ENCODE measurements around the gene ZSWIM3. TPM values are rescaled to one million over a fixed set of nuclear protein-coding genes. Genes with fewer than 3 reads are reported as not detected.
"Not testable (repeated sequence)": the region's sequence is repeated elsewhere in the genome, so short reads cannot be mapped to it uniquely, and the experiment has no call there.

The ZSWIM3 gene
- total RNA-seq, 2 experiments from 2014 or later: 0.36 to 0.44 TPM

GRCh38 chr20:45898285-45898684 is 40.9 kb downstream of the ZSWIM3 start:
- H3K4me1 Mint-ChIP-seq (ENCODE audit: low read depth): peaks cover 5% of the 10 kb centered on the region
- no peaks in the 10 kb centered on the region for H3K27me3 Mint-ChIP-seq
- POLR2A ChIA-PET: interaction anchor here (1.4 kb wide), 1 partner anchor 37 kb away, joined by 5 read pairs; the partner anchor contains the start of gene PCIF1
- ATAC-seq (ENCODE audit: poor library complexity) (no peak), DNase-seq (no peak)
- no peak overlapping the region for H3K27ac Mint-ChIP-seq
- no peak for TF ChIP-seq CTCF (IDR thresholded peaks at IDR 0.05)
- Histone ChIP-seq H3K36me3 (ENCODE audit: insufficient read depth, low read length) (peaks cover 49% of the 10 kb centered on the region), H3K4me3 (ENCODE audit: low read length) (no peak overlapping the region), H3K9me3 (ENCODE audit: control insufficient read depth in 1 of 2, insufficient read depth in 1 of 2, low read length in 2 of 2) (no peaks in the 10 kb centered on the region), H3K27me3 (ENCODE audit: control insufficient read depth in 1 of 2, insufficient read depth in 2 of 2, low read length in 2 of 2) (no peaks in the 10 kb centered on the region), H3K27ac (ENCODE audit: low read depth in 1 of 2, low read length in 2 of 2) (no peak overlapping the region), H3K4me1 (ENCODE audit: insufficient read depth, low read length) (peaks cover 18% of the 10 kb centered on the region)
- intact Hi-C loops (cut with DNase I, micrococcal nuclease): no loop called here
- no peaks in the 10 kb centered on the region for H3K9me3 Mint-ChIP-seq
- peaks cover 38% of the 10 kb centered on the region for H3K36me3 Mint-ChIP-seq (ENCODE audit: low read depth)
- CTCF ChIA-PET: no interaction called here
- no peak overlapping the region for H3K4me3 Mint-ChIP-seq

- H3K4me1 Mint-ChIP-seq (ENCODE audit: low read depth): no peaks in the 10 kb centered on the region
- Histone ChIP-seq H3K4me3 (ENCODE audit: low read length) (no peak overlapping the region), H3K27ac (ENCODE audit: low read depth in 1 of 2, low read length in 2 of 2) (no peak overlapping the region), H3K9me3 (ENCODE audit: control insufficient read depth in 1 of 2, insufficient read depth in 1 of 2, low read length in 2 of 2) (no peaks in the 10 kb centered on the region), H3K27me3 (ENCODE audit: control insufficient read depth in 1 of 2, insufficient read depth in 2 of 2, low read length in 2 of 2) (no peaks in the 10 kb centered on the region), H3K36me3 (ENCODE audit: insufficient read depth, low read length) (peaks cover 42% of the 10 kb centered on the region), H3K4me1 (ENCODE audit: insufficient read depth, low read length) (peaks cover 8% of the 10 kb centered on the region)
- no peaks in the 10 kb centered on the region for H3K27me3 Mint-ChIP-seq
- no peak overlapping the region for H3K4me3 Mint-ChIP-seq
- ChIA-PET POLR2A (interaction anchor here (1.4 kb wide), 1 partner anchor 36 kb away, joined by 5 read pairs; the partner anchor contains the start of gene PCIF1), CTCF (interaction anchor here (0.7 to 0.8 kb wide), 2 partner anchors 14 to 22 kb away, joined by 3 read pairs; no protein-coding TSS in a partner anchor)
- intact Hi-C loops (cut with DNase I, micrococcal nuclease): no loop called here
- TF ChIP-seq CTCF (IDR thresholded peaks at IDR 0.05): no peak
- peaks cover 32% of the 10 kb centered on the region for H3K36me3 Mint-ChIP-seq (ENCODE audit: low read depth)
- no peak for DNase-seq
- no peak for ATAC-seq (ENCODE audit: poor library complexity)
- no peaks in the 10 kb centered on the region for H3K9me3 Mint-ChIP-seq
- no peak overlapping the region for H3K27ac Mint-ChIP-seq
Observed at GRCh38 chr20:45899046-45899835, 41.8 kb downstream of the ZSWIM3 start.

- H3K9me3 Mint-ChIP-seq; ATAC-seq (ENCODE audit: poor library complexity); POLR2A ChIA-PET; H3K4me3 ChIP-seq (ENCODE audit: low read length); H3K9me3 ChIP-seq (ENCODE audit: control insufficient read depth in 1 of 2, insufficient read depth in 1 of 2, low read length in 2 of 2); H3K27me3 Mint-ChIP-seq; H3K4me3 Mint-ChIP-seq; H3K4me1 ChIP-seq (ENCODE audit: insufficient read depth, low read length); DNase-seq; H3K27ac ChIP-seq (ENCODE audit: low read depth in 1 of 2, low read length in 2 of 2); intact Hi-C loops (cut with DNase I, micrococcal nuclease); H3K4me1 Mint-ChIP-seq (ENCODE audit: low read depth); H3K27me3 ChIP-seq (ENCODE audit: control insufficient read depth in 1 of 2, insufficient read depth in 2 of 2, low read length in 2 of 2); H3K27ac Mint-ChIP-seq: not testable (repeated sequence)
- H3K36me3 ChIP-seq (ENCODE audit: insufficient read depth, low read length): peaks cover 21% of the 10 kb centered on the region
- CTCF ChIA-PET: interaction anchor here (1.0 kb wide), 1 partner anchor 11 kb away, joined by 3 read pairs; the partner anchor contains the start of gene NEURL2
- peaks cover 22% of the 10 kb centered on the region for H3K36me3 Mint-ChIP-seq (ENCODE audit: low read depth)
Observed at GRCh38 chr20:45901332-45901731, 43.9 kb downstream of the ZSWIM3 start.
